Uterus (tissue), 2 donors: ENCODE measurements around the gene LCN9.

ENCODE experiments used
- CTCF ChIP-seq, 4 experiments: fragments of 200-600 bp in 2 of 4; fragments of 450-650 bp in 2 of 4; sonication (generic) in 2 of 4; IDR thresholded peaks; one replicate each; pipeline ENCODE4 v1.5.1; 2016 to 2019; ENCODE audit warnings: antibody characterized with exemption in 4 of 4, mild to moderate bottlenecking in 2 of 4, moderate library complexity in 1 of 4
- POLR2A ChIP-seq, 2 donors: fragments of 450-650 bp; IDR thresholded peaks; one replicate each; pipeline ENCODE4 v1.6.1; 2016; ENCODE audit warnings: antibody characterized with exemption in 2 of 2, mild to moderate bottlenecking in 1 of 2, moderate library complexity in 1 of 2

- TF ChIP-seq POLR2A (IDR thresholded peaks at IDR 0.05) (no peak), CTCF (IDR thresholded peaks at IDR 0.05) (no peak)
These were observed 44.4 kb downstream of the LCN9 start for GRCh38 chr9:135707252-135708138.
